ENCODE results near the gene FZD1. TPM values are rescaled to one million over a fixed set of nuclear protein-coding genes. Genes with fewer than 3 reads are reported as not detected.

FZD1 gene
- total RNA-seq, 1 experiment from 2014 or later = 3.4 TPM

GRCh38 chr7:91250706-91251105 is 13.5 kb upstream of the FZD1 start:
- in situ Hi-C loops (cut with HindIII; ENCODE audit: low pct_unique_long_range_greater_than_20kb, low sequenced_read_pairs) = no loop called here
- DNase-seq (ENCODE audit: low read depth, low spot score) = no peak

DNA sequence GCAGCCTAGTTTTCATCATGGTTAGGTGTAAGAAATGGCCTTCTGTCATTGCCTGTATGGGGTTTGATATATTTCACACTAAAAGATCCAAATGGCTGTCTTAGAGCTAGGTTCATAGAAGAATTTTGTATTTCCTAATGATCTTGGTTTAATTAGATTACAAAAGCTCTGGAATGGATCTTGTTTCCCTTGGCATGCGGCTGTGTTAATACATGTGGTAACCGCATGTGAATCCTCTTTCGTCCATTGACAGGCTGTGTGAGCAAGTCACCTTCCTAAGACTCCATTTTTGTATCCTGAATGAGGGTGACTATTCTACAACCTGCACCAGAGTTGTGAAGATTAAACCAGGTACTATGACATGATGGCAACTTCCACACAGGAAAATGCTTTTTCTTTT is 12.4 kb upstream of the FZD1 start:
- in situ Hi-C loops (cut with HindIII; ENCODE audit: low pct_unique_long_range_greater_than_20kb, low sequenced_read_pairs) = no loop called here
- no peak for DNase-seq (ENCODE audit: low read depth, low spot score)

- DNase-seq (ENCODE audit: low read depth, low spot score) = peak; percentile 19
- in situ Hi-C loops (cut with HindIII; ENCODE audit: low pct_unique_long_range_greater_than_20kb, low sequenced_read_pairs) = no loop called here
These were observed 718 bp upstream of the FZD1 start for GRCh38 chr7:91263384-91264045.

DNA sequence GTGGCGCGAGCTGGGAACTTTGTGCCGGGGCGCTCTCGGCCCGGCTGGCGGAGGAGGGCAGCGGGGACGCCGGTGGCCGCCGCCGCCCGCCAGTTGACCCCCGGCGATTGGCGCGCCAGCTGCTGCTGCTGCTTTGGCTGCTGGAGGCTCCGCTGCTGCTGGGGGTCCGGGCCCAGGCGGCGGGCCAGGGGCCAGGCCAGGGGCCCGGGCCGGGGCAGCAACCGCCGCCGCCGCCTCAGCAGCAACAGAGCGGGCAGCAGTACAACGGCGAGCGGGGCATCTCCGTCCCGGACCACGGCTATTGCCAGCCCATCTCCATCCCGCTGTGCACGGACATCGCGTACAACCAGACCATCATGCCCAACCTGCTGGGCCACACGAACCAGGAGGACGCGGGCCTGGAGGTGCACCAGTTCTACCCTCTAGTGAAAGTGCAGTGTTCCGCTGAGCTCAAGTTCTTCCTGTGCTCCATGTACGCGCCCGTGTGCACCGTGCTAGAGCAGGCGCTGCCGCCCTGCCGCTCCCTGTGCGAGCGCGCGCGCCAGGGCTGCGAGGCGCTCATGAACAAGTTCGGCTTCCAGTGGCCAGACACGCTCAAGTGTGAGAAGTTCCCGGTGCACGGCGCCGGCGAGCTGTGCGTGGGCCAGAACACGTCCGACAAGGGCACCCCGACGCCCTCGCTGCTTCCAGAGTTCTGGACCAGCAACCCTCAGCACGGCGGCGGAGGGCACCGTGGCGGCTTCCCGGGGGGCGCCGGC is 870 bp downstream of the FZD1 start:
- in situ Hi-C loops (cut with HindIII; ENCODE audit: low pct_unique_long_range_greater_than_20kb, low sequenced_read_pairs) = no loop called here
- no peak for DNase-seq (ENCODE audit: low read depth, low spot score)

DNA sequence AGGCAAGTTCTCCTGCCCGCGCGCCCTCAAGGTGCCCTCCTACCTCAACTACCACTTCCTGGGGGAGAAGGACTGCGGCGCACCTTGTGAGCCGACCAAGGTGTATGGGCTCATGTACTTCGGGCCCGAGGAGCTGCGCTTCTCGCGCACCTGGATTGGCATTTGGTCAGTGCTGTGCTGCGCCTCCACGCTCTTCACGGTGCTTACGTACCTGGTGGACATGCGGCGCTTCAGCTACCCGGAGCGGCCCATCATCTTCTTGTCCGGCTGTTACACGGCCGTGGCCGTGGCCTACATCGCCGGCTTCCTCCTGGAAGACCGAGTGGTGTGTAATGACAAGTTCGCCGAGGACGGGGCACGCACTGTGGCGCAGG is 1.4 kb downstream of the FZD1 start:
- DNase-seq (ENCODE audit: low read depth, low spot score) = no peak
- in situ Hi-C loops (cut with HindIII; ENCODE audit: low pct_unique_long_range_greater_than_20kb, low sequenced_read_pairs) = no loop called here

DNA sequence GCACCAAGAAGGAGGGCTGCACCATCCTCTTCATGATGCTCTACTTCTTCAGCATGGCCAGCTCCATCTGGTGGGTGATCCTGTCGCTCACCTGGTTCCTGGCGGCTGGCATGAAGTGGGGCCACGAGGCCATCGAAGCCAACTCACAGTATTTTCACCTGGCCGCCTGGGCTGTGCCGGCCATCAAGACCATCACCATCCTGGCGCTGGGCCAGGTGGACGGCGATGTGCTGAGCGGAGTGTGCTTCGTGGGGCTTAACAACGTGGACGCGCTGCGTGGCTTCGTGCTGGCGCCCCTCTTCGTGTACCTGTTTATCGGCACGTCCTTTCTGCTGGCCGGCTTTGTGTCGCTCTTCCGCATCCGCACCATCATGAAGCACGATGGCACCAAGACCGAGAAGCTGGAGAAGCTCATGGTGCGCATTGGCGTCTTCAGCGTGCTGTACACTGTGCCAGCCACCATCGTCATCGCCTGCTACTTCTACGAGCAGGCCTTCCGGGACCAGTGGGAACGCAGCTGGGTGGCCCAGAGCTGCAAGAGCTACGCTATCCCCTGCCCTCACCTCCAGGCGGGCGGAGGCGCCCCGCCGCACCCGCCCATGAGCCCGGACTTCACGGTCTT is 1.9 kb downstream of the FZD1 start:
- no peak for DNase-seq (ENCODE audit: low read depth, low spot score)
- in situ Hi-C loops (cut with HindIII; ENCODE audit: low pct_unique_long_range_greater_than_20kb, low sequenced_read_pairs) = no loop called here

- no peak for DNase-seq (ENCODE audit: low read depth, low spot score)
- in situ Hi-C loops (cut with HindIII; ENCODE audit: low pct_unique_long_range_greater_than_20kb, low sequenced_read_pairs) = no loop called here
These were observed 2.5 kb downstream of the FZD1 start for GRCh38 chr7:91266689-91267090.

GRCh38 chr7:91267171-91267955 is 3.1 kb downstream of the FZD1 start:
- in situ Hi-C loops (cut with HindIII; ENCODE audit: low pct_unique_long_range_greater_than_20kb, low sequenced_read_pairs) = no loop called here
- no peak for DNase-seq (ENCODE audit: low read depth, low spot score)

DNA sequence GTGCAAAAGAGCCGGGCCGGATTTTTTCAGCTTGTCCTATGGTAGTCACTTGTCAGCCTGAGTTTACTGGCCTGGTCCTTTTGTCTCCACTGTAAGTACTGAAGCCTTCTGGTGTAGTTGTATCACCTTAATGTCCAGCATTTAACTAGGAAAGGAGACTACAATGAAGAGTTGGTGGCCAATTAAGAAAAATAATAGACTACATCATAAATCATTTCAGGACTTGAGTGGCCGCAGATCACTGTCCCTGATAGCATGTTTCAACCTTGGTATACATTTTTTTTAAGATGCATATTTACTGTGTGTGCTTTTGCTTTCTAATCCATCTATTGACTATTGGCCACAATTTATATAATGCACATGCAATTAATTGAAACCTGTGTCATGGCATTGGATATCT is 6.1 kb downstream of the FZD1 start:
- in situ Hi-C loops (cut with HindIII; ENCODE audit: low pct_unique_long_range_greater_than_20kb, low sequenced_read_pairs) = no loop called here
- no peak for DNase-seq (ENCODE audit: low read depth, low spot score)

GRCh38 chr7:91276909-91277308 is 12.7 kb downstream of the FZD1 start:
- in situ Hi-C loops (cut with HindIII; ENCODE audit: low pct_unique_long_range_greater_than_20kb, low sequenced_read_pairs) = no loop called here

DNA sequence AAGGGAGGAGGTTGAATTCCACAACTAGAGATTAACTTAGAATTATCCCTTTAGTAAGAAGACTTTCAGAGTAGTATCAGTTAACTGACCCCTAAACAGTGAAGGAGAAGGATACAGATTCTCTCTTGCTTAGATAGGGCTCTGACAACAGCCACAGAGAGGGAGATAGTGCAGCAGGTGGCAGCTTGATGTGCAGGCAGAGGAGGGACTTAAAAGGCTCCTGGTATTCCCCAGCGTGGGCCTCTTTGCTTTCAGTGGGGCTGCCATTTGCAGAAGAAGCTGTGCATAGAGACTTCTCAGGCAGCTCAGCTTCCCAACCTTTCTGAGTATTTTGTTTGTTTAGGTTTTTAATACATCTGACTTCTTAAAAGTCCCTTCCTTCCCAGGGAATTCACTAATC is 16.0 kb downstream of the FZD1 start:
- no peak for DNase-seq (ENCODE audit: low read depth, low spot score)
- in situ Hi-C loops (cut with HindIII; ENCODE audit: low pct_unique_long_range_greater_than_20kb, low sequenced_read_pairs) = no loop called here

More at GRCh38 chr7:91276909-91277308, 12.7 kb downstream of the FZD1 start:
- no peak for DNase-seq (ENCODE audit: low read depth, low spot score)

GRCh38 chr7:91280604-91281003 is 16.4 kb downstream of the FZD1 start:
- in situ Hi-C loops (cut with HindIII; ENCODE audit: low pct_unique_long_range_greater_than_20kb, low sequenced_read_pairs) = no loop called here
- DNase-seq (ENCODE audit: low read depth, low spot score) = no peak

- DNase-seq (ENCODE audit: low read depth, low spot score) = no peak
- in situ Hi-C loops (cut with HindIII; ENCODE audit: low pct_unique_long_range_greater_than_20kb, low sequenced_read_pairs) = no loop called here
These were observed 21.6 kb downstream of the FZD1 start for GRCh38 chr7:91285696-91286355.

DNA sequence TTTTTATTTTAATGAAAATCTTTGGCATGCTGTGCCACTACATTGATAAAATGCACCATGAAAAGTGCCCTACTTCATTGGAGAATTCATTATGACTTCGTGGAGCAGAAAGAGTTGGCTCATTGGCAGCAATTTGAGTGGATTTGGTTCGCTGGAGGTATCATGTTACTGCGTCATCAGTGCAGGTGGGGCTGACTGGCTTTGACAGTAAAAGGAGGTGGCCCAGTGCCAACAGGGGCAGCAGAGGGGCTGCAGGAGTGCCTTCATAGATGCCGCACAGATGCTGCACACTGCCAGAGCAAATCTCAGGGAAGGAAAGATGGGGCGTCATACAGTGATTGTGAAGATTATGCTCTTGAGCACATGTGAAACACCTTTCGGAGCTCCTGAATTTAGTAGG is 22.2 kb downstream of the FZD1 start:
- in situ Hi-C loops (cut with HindIII; ENCODE audit: low pct_unique_long_range_greater_than_20kb, low sequenced_read_pairs) = no loop called here

DNA sequence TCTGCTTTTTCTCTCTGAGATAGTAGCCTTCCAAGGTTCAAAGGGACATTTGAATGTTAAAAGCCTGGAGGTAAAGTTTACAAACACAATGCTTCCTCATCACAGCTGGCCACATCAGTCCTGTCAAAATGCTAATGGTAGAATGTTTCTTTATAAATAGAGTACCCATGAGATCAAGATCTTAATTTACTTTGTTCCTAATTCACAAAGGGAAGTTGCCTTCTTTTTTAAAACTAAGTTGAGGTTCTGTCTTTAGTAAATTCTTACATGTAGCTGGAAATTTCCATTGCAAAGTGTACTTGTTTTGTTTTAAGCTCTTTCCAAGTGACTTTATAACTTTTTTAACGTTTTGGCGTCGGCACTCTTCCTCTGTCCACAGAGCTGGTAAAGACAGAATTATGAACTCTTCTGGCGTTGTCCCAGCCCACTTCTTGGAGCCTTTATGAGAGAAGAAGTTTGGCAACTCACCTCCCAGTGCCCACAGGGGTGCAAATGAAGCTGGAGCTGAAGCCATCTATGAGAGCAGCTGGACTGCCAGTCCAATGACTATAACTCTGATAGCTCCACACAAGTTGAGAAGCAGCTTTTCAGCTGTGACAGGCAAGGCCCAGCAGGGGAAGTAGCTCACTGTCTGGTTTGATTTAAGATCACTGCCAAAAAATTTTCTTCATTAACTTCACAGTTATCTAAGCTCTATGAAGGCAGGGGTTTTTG is 23.3 kb downstream of the FZD1 start:
- DNase-seq (ENCODE audit: low read depth, low spot score) = peak; percentile 28
- in situ Hi-C loops (cut with HindIII; ENCODE audit: low pct_unique_long_range_greater_than_20kb, low sequenced_read_pairs) = no loop called here

More for the DNA sequence above, 22.2 kb downstream of the FZD1 start:
- no peak for DNase-seq (ENCODE audit: low read depth, low spot score)

DNA sequence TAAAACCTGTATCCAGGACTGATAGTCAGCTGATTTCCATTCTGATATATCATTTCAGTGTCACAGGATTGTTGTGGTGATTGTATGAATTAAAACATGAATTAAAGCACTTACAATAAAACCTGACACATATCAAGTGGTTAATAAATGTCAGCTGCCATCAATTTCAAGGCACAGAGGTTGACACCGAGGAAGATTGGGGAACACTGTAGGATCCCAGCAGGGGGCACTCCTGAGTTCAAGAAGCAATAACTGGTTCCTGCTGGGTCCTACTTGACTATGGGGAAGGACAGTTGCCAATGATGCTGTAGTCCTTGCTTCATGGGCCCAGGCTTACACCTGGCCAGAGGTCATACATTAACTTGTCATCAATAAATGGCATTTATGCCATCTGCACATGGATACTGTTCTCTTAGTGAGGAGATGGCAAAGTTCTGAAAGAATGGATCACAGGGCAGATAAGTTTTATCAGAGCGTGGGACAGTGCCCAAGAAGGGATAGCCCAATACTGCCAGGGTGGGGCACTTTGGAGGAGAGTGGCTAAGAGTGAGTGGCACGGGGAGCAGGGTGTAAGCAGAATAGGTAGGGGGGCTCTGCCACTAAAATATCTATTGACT is 24.1 kb downstream of the FZD1 start:
- peak; percentile 79 for DNase-seq (ENCODE audit: low read depth, low spot score)
- in situ Hi-C loops (cut with HindIII; ENCODE audit: low pct_unique_long_range_greater_than_20kb, low sequenced_read_pairs) = no loop called here
